ENCODE data around the gene LAIR1.

Gene LAIR1

DNA sequence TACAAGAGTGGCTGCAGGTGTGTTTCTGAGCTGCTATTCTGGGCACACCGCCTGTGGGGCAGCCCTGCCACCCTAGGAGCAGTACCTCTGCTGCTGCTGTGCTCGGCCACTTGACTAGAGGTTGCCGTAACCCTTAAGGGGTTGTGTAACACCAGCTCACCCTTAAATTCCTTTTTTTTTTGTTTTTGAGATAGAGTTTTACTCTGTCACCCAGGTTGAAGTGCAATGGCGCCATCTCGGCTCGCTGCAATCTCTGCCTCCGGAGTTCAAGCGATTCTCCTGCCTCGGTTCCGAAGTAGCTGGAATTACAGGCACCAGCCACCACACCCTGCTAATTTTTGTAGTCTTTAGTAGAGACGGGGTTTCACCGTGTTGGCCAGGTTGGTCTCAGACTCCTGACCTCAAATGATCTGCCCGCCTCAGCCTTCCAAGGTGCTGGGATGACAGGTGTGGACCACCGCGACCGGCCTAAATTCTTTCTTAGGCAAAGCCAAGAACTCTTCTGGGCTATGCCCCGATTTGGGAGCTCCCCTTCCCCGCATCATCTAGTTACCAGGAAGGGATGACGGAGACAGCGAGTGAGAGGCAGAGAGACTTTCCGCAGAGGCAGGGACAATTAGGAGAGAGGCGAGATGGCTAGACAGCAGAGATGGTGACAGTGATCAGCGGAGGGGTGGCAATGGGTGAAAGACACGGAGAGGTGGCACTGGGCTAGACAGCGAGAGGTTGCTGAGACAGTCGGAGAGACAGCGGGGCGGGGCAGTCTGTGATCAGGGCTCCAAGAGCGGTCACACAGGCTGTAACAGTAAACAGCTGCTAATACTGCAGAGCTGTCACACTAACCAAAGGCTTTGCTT is 47.4 kb downstream of the LAIR1 start:
- no peak for DNase-seq (ENCODE audit: low spot score)

DNA sequence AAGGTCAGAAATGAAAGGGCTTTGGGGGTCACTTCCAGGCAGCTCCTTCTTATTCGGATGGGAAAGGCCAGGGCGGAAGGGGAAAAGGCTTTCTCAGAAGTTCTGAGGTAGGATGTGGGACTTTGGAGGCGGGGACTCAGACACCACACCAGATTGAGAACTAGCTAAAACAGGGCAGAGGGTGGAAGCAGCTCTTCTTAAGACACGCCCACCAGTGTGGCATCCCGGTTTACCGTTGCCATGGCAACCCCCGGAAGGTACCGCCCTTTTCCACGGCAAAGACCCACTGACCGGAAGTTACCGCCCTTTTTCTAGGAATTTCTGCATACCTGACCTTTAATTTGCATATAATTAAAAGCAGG is 48.0 kb downstream of the LAIR1 start:
- no peak for DNase-seq (ENCODE audit: low spot score)

DNA sequence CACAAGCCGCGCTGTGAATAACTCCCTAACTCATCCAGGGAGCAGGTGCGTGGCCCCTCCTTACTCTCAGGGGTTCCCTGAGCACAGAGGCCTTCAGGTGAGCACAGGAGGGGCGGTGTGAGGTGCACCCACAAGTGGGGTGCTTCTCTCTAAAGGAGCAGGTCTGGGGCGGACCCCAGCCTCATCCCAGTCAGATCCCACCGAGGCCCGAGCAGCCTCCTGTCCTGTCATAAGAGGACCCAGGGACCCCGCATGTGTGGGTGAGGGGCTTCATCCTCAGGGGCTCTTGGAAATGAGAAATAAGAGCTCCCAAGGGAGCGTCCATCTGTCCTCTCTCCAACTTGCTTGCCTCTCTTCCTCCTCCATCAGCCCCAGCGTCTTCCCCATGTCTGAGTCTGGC is 48.8 kb downstream of the LAIR1 start:
- no peak for DNase-seq (ENCODE audit: low spot score)

DNA sequence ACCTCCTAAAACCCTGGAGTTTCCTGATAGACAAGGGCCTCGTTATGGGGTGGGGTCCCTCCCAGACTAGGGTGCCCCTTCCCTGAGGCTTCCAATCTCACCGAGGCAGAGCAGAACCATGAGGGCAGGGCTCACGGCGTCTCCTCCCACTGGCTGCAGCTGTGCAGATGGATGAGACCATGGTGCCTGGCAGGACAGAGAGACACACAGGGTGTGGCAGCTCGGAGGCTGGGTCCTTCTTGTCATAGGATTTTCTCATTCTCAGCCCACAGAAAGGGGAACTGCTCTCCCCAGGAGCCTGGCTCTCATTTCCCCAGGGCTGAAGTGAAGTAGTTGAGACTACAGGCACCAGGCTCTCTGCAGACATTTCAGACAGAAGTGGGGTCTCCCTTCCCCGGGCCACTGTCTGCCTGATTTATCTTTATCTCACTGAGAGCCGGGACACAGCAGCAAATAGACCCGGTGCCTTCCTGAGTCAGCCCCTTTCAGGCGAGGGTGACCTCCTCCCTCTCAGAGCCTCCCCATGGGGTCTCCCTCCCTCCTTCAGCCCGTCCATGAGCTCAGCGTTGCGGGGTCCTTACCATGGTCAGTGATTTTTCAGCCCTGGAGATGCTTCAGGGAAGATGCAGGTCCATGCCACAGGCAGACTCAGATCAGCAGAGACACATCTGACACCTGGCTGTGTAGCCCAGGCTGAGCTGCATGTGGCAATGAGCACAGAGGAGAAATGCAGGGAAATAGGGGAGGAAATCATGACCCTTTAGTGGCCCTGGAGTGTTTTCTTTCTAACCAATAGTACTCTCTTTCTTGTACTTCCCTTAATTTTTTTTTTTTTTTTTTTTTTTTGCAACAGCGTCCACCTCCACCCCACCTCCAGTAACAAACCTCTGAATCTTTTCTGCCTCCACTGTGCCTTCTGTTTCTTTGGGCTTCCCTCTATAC is 52.0 kb downstream of the LAIR1 start, which contains the start of gene LILRA5:
LILRA5 (minus strand) TSS at position 731 of the 942 bp plus-strand sequence; CDS start at position 584, 147 bp downstream.
- no peak for DNase-seq (ENCODE audit: low spot score)

DNA sequence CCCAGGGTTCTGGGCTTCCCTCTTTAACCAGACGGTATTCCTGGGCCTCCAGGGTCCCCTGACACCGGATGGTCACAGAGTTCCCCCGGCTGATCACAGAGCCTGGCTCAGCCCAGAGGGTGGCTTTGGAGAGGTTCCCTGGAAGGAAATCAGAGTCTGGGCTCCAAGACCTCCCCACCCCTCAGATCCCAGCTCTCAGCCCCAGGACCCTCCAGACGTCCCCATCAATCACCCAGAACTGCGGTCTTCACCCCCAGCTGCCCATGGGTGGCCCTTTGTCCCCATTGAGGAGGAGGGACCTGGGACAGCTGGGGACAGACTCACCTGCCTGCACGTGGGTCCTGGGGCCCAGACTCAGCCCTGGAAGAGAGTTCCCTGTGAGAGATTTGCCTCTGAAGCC is 52.7 kb downstream of the LAIR1 start:
- no peak for DNase-seq (ENCODE audit: low spot score)

DNA sequence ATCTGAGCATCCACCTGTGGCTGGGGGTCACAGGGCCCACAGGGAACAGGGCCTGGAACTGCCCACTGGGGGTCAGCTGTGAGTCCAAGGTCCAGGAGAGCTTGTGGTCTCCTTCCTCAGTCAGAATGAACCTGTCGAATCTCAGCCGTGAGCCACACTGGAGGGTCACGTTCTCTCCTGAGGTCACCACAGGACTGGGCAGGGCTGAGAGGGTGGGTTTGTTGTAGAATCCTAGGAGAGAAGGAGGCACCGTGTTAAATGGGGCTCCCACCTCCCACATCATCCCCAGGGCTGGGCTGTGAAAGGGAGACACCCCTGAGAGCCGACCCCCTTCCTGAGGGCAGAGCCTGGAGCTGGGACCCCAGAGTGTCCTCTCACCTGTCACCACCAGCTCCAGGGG is 53.2 kb downstream of the LAIR1 start:
- no peak for DNase-seq (ENCODE audit: low spot score)

DNA sequence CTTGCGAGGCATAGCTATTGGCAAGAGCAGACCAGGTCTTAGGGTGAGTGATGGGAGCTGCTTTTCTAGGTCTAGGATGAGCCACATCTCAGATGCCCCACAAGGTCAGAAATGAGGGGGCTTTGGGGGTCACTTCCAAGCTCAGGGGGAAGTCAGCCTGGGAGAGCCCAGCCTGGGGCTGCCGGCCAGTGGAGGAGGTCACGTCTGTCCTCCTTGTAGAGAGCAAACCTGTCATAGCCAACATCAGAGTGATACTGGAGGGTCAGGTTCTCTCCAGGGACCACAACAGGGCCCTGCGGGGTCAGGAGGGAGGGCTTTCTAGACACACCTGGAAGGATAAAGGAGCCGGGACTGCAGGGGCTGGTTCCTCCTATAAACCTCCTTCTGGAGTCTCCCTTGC is 54.2 kb downstream of the LAIR1 start:
- DNase-seq (ENCODE audit: low spot score): no peak

DNA sequence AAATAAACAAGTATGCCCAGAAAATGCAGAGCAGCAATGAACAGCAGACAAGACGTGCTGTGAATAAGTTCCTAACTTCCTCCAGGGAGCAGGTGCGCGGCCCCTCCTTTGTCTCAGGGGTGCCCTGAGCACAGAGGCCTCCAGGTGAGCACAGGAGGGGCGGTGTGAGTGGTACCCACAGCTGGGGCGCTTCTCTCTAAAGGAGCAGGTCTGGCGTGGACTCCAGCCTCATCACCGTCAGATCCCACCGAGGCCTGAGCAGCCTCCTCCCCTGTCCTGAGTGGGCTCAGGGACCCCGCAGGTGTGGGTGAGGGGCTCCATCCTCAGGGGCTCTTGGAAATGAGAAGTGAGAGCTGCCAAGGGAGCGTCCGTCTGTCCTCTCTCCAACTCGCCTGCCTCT is 54.9 kb downstream of the LAIR1 start:
- no peak for DNase-seq (ENCODE audit: low spot score)

DNA sequence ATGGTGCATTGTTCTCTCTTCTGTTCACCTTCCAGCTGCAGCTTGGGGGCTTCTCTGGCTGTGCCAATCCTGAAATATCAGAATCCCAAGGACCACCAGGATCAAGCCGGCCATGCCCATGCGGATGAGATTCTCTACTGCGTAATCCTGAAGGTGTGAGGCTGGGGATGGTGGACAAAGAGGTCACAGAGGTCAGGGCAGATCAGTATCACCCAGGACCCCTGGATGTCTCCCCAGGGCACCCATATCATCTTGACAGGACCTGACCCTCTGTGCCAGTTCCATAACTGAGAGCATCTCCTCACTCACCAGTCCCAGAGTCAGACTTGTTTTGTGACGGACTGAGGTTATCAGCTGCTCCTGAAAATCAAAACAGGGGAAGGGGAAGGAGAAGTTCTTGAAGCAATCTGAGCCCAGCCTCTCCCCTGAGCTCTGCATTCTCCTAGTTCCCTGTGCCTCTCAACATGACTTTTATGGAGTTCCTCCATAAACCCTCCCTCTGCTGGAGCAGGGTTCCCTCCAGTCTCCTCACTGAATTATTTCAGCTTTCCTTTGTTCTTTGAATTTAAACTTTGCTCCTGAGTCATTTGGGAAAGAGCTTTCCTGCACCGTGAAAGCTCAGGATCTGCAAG is 57.2 kb downstream of the LAIR1 start:
- no peak for DNase-seq (ENCODE audit: low spot score)

DNA sequence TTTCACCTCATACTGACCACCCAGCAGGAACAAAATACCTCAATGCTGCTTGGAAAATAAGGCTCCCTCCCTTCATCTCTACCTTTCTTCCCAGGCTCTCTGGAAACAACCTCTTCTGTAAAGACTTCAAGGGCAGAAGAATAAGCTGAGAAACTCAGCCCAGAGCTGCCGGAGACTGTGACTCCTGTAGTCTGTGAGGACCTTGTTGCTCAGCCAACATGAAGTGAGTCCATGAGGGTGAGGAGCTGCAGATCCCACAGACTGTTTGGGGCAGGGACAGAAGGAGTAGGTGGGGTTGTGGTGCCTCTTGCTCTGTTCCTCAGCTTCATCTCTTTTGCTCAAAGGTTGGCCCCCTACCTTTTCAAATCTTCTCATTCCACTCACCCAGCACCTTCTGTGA is 59.6 kb downstream of the LAIR1 start:
- no peak for DNase-seq (ENCODE audit: low spot score)

DNA sequence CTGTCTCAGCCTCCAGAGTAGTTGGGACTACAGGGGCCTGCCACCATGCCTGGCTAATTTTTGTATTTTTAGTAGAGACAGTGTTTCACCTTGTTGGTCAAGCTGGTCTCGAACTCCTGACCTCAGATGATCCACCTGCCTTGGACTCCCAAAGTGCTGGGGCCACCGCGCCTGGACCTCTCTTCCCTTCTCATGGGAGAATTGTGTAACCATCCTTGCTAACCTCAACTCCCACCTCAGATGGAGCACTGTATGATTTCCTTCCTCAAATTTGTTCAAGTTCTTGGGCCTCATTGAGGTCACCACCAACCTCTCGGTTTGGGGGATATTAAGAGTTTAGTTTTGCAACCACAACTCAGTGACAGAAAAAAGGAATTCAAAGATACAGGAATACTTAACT is 62.5 kb downstream of the LAIR1 start:
- no peak for DNase-seq (ENCODE audit: low spot score)
